Measurements from ENCODE around the gene MAL. TPM values are rescaled to one million over a fixed set of nuclear protein-coding genes. Genes with fewer than 3 reads are reported as not detected.
A peak's percentile ranks its signal among the peaks of the same experiment; 100 is the strongest.

MAL gene
- total RNA-seq, 1 donor from 2014 or later: 9.6 TPM

DNA sequence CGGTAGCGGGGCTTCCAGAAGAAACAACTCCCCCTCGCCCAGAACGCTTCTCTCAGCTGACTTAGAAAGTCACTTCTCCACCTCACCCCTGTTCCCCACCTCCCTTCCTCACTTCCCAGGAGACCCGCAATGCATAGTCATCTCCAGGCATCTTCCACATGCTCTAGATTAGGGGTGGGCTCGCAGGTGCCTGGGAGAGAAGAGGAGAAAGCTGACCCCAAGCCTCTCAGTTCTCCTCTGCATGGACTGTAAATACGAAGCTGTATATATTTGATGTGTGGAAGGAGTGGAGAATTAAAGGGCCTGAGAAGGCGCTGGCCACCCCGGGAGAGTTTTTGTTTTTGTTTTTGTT lies 1.8 kb downstream of the MAL start:
- peak overlapping the region; percentile 60 for H3K4me3 ChIP-seq (ENCODE audit: low read depth, low read length)
- H3K36me3 ChIP-seq (ENCODE audit: control insufficient read depth, insufficient read depth, low read length): no peaks in the 10 kb centered on the region
- DNase-seq (ENCODE audit: low read depth): no peak
- H3K27me3 ChIP-seq (ENCODE audit: control insufficient read depth, insufficient read depth, low read length): peaks cover 30% of the 10 kb centered on the region
- TF ChIP-seq, protein P1, sequence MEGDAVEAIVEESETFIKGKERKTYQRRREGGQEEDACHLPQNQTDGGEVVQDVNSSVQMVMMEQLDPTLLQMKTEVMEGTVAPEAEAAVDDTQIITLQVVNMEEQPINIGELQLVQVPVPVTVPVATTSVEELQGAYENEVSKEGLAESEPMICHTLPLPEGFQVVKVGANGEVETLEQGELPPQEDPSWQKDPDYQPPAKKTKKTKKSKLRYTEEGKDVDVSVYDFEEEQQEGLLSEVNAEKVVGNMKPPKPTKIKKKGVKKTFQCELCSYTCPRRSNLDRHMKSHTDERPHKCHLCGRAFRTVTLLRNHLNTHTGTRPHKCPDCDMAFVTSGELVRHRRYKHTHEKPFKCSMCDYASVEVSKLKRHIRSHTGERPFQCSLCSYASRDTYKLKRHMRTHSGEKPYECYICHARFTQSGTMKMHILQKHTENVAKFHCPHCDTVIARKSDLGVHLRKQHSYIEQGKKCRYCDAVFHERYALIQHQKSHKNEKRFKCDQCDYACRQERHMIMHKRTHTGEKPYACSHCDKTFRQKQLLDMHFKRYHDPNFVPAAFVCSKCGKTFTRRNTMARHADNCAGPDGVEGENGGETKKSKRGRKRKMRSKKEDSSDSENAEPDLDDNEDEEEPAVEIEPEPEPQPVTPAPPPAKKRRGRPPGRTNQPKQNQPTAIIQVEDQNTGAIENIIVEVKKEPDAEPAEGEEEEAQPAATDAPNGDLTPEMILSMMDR (IDR thresholded peaks at IDR 0.05; ENCODE audit: insufficient read depth, low read length, poor library complexity, severe bottlenecking): no peak

DNA sequence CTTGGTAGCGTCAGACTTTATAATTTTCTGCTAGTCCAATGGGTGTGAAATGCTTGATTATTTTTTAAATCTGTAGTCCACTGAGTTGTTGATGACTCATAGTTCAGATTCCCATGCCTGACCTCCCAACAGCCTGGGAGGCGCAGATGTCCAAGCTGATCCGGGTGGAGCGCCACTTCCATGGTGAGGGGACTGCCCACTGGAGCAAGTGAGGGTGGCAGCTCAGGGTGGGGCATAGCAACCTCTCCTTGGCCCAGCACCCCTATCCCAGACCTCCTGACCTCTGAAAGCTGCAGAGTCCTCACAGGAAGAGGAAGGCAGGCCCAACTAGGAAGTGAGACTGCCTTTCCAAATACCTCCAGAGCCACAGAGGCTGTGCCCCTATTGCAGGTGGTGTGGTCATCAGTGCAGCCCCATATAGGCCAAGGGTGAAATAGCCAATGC lies 4.4 kb downstream of the MAL start:
- H3K36me3 ChIP-seq (ENCODE audit: control insufficient read depth, insufficient read depth, low read length): no peaks in the 10 kb centered on the region
- TF ChIP-seq, protein P1 (IDR thresholded peaks at IDR 0.05; ENCODE audit: insufficient read depth, low read length, poor library complexity, severe bottlenecking): no peak
- H3K4me3 ChIP-seq (ENCODE audit: low read depth, low read length): no peak overlapping the region
- DNase-seq (ENCODE audit: low read depth): no peak
- H3K27me3 ChIP-seq (ENCODE audit: control insufficient read depth, insufficient read depth, low read length): peaks cover 21% of the 10 kb centered on the region

DNA sequence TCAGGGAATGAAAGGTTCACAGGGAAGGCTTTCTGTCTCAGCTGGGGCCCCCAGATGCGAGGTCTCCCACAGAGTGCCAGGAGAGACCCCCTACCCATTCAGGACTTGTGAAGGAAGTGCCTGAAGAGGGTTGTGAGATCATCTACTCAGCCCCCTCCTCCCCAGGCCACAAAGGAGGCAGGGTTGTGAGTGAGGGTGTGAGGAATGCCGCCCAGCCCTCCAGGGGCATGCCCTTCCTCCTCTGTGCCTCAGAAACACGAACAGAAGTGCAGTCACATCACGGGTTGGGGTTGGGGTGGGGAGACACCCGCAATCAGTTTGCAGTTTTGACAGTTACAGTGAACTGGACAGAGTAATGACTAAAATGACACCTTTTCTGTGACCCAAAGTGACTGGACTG lies 5.0 kb downstream of the MAL start:
- Histone ChIP-seq H3K36me3 (ENCODE audit: control insufficient read depth, insufficient read depth, low read length) (no peaks in the 10 kb centered on the region), H3K27me3 (ENCODE audit: control insufficient read depth, insufficient read depth, low read length) (peaks cover 16% of the 10 kb centered on the region), H3K4me3 (ENCODE audit: low read depth, low read length) (no peak overlapping the region)
- DNase-seq (ENCODE audit: low read depth): no peak
- TF ChIP-seq, protein P1 (IDR thresholded peaks at IDR 0.05; ENCODE audit: insufficient read depth, low read length, poor library complexity, severe bottlenecking): no peak

DNA sequence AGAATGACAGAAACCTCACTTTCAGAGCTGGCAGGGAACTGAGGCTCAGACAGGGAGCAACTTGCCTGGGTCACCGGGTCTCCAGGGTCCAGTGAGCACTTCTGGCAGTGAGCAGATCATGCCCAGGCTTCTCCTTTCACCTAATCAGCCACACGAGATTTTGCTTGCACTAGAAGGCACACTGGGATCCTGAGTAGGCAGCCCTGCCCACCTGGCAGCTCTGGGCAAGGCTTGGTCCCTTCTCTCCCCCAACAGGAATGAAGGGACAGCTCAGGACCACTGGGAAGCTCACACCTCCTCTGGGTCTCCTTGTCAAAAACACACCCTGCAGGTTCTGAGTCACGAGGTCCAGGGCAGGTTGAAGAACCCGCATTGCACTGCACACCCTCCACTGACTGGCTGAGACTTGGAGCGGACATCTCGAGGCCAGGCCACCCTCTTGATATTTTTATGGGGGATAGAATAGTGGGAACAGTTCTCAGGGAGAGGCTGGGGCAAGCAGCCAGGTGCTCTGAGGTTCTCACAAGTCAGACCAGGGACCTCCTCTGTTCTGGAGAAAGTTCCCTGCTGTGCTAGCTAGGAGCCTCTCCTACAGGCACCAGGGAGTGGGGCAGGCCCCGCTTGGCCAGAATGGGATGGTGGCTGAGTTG lies 5.7 kb downstream of the MAL start:
- TF ChIP-seq, protein P1 (IDR thresholded peaks at IDR 0.05; ENCODE audit: insufficient read depth, low read length, poor library complexity, severe bottlenecking): no peak
- Histone ChIP-seq H3K36me3 (ENCODE audit: control insufficient read depth, insufficient read depth, low read length) (no peaks in the 10 kb centered on the region), H3K27me3 (ENCODE audit: control insufficient read depth, insufficient read depth, low read length) (peaks cover 10% of the 10 kb centered on the region), H3K4me3 (ENCODE audit: low read depth, low read length) (no peak overlapping the region)
- DNase-seq (ENCODE audit: low read depth): no peak

DNA sequence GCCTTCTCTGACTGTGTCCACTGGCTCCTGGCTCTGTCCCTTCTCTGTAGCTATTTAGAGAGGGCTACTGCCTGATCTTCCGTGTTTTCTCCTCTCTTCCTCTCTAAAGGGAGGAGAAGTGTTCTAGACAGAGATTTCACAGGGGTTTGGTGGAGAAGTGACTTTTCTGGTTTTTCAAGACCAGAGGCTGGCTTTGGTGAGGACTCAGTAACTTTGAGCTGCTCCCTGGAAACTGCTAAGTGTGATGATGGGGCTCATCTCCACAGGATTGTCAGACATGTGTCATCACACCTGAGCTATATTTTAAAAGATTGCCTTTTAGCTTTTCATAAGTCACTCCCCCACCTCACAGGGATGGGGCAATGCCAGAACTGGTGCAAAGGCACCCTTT lies 6.2 kb downstream of the MAL start:
- H3K27me3 ChIP-seq (ENCODE audit: control insufficient read depth, insufficient read depth, low read length): peaks cover 7% of the 10 kb centered on the region
- no peak overlapping the region for H3K4me3 ChIP-seq (ENCODE audit: low read depth, low read length)
- H3K36me3 ChIP-seq (ENCODE audit: control insufficient read depth, insufficient read depth, low read length): no peaks in the 10 kb centered on the region
- DNase-seq (ENCODE audit: low read depth): no peak
- TF ChIP-seq, protein P1 (IDR thresholded peaks at IDR 0.05; ENCODE audit: insufficient read depth, low read length, poor library complexity, severe bottlenecking): no peak

DNA sequence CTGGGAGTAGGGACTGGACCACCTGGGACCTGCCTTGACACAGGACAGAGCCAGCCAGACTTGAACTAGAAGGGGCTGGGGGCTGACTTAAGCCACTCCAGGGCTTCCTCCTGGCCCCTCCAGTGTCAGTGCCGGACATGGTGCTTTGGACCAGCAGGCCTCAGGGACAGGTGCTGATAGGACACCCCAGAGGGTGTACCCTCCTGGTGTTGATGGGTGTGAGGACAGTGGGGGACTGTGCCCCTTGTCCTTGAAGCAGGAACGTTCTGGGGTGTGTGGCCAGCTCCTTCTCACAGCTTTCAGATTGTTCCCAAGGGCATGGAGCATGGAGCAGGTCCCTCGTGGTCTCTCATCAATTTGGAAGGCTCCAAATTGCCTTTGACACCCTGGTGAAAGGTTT lies 6.8 kb downstream of the MAL start:
- no peak for DNase-seq (ENCODE audit: low read depth)
- TF ChIP-seq, protein P1 (IDR thresholded peaks at IDR 0.05; ENCODE audit: insufficient read depth, low read length, poor library complexity, severe bottlenecking): no peak
- peaks cover under 1% of the 10 kb centered on the region for H3K27me3 ChIP-seq (ENCODE audit: control insufficient read depth, insufficient read depth, low read length)
- H3K36me3 ChIP-seq (ENCODE audit: control insufficient read depth, insufficient read depth, low read length): no peaks in the 10 kb centered on the region
- H3K4me3 ChIP-seq (ENCODE audit: low read depth, low read length): no peak overlapping the region

All from kidney epithelial cell (primary cell).